Neutrophil (primary cell): ENCODE measurements around the gene RADIL.

Experiments
- H3K27ac ChIP-seq: fragments of 200-600 bp; sonication (generic); 2 replicates; pipeline ENCODE4 v1.5.1; 2016; ENCODE audit warnings: mild to moderate bottlenecking, moderate library complexity
- H3K27me3 ChIP-seq: fragments of 200-600 bp; sonication (generic); 2 replicates; pipeline ENCODE4 v1.6.0; 2016; ENCODE audit warnings: mild to moderate bottlenecking
- H3K36me3 ChIP-seq: fragments of 200-600 bp; sonication (generic); 2 replicates; pipeline ENCODE4 v1.5.1; 2017
- H3K4me1 ChIP-seq, 2 experiments: fragments of 200-600 bp in 1 of 2; sonication (generic) in 1 of 2; 1 replicate in 1 of 2; 2 replicates in 1 of 2; pipeline versions ENCODE4 v1.5.1 to v1.6.1; 2013 to 2016; ENCODE audit warnings: low read depth in 1 of 2, low read length in 1 of 2, mild to moderate bottlenecking in 1 of 2, moderate library complexity in 1 of 2; ENCODE audit not compliant: control insufficient read depth in 1 of 2, insufficient read depth in 1 of 2
- H3K4me3 ChIP-seq, 2 experiments: fragments of 200-600 bp in 1 of 2; sonication (generic) in 1 of 2; 1 replicate in 1 of 2; 2 replicates in 1 of 2; pipeline ENCODE4 v1.5.1; 2013 to 2016; ENCODE audit warnings: low read depth in 1 of 2, low read length in 1 of 2, mild to moderate bottlenecking in 1 of 2, moderate library complexity in 1 of 2
- H3K9me3 ChIP-seq: fragments of 200-600 bp; sonication (generic); 2 replicates; pipeline ENCODE4 v1.5.1; 2016
- CTCF ChIP-seq: fragments of 200-600 bp; sonication (generic); IDR thresholded peaks from 2 replicates; pipeline ENCODE4 v1.5.1; 2016; ENCODE audit warnings: antibody characterized with exemption

RADIL gene

GRCh38 chr7:4753598-4754432 lies 129.7 kb downstream of the RADIL start:
- H3K4me1 ChIP-seq: peaks cover 0 to 6% of the 10 kb centered on the region in 2 experiments
- no peaks in the 10 kb centered on the region for H3K27me3 ChIP-seq
- peaks cover 43% of the 10 kb centered on the region for H3K36me3 ChIP-seq
- H3K4me3 ChIP-seq: no peak overlapping the region
- H3K27ac ChIP-seq: no peak overlapping the region
- no peaks in the 10 kb centered on the region for H3K9me3 ChIP-seq
- TF ChIP-seq CTCF: peak; percentile 91

- H3K4me3 ChIP-seq: no peak overlapping the region
- H3K4me1 ChIP-seq: peaks cover 19 to 25% of the 10 kb centered on the region in 2 experiments
- peaks cover 22% of the 10 kb centered on the region for H3K36me3 ChIP-seq
- no peaks in the 10 kb centered on the region for H3K27me3 ChIP-seq
- TF ChIP-seq CTCF: no peak
- no peaks in the 10 kb centered on the region for H3K9me3 ChIP-seq
- no peak overlapping the region for H3K27ac ChIP-seq
These were observed 132.0 kb downstream of the RADIL start for GRCh38 chr7:4751398-4751947.

GRCh38 chr7:4749798-4750197 lies 133.7 kb downstream of the RADIL start:
- Histone ChIP-seq H3K36me3 (peaks cover 5% of the 10 kb centered on the region), H3K27me3 (no peaks in the 10 kb centered on the region), H3K27ac (no peak overlapping the region), H3K4me1 (peaks cover 32 to 38% of the 10 kb centered on the region in 2 experiments), H3K4me3 (no peak overlapping the region), H3K9me3 (no peaks in the 10 kb centered on the region)
- no peak for TF ChIP-seq CTCF

GRCh38 chr7:4749363-4749762 lies 134.2 kb downstream of the RADIL start:
- H3K9me3 ChIP-seq: no peaks in the 10 kb centered on the region
- H3K4me1 ChIP-seq: peaks cover 37 to 42% of the 10 kb centered on the region in 2 experiments
- H3K36me3 ChIP-seq: peaks cover under 1% of the 10 kb centered on the region
- peak overlapping the region; percentile 90 for H3K27ac ChIP-seq
- no peak for TF ChIP-seq CTCF
- H3K27me3 ChIP-seq: no peaks in the 10 kb centered on the region
- H3K4me3 ChIP-seq: no peak overlapping the region
